Activated CD4-positive, alpha-beta T cell treated with anti-CD3 and anti-CD28 coated beads, Interleukin-2, amount 50 U/mL, for 48 hours (primary cell): ENCODE measurements around the gene COQ2.
"Not testable (repeated sequence)": the region's sequence is repeated elsewhere in the genome, so short reads cannot be mapped to it uniquely, and the experiment has no call there.

Experiments used
- DNase-seq, 2 experiments: peaks; one replicate each; pipeline ENCODE4 v3.0.0-alpha.2; 2020

COQ2 gene

GRCh38 chr4:83241132-83241531 is 43.5 kb downstream of the COQ2 start:
- DNase-seq: no peak

GRCh38 chr4:83240379-83240875 is 44.2 kb downstream of the COQ2 start:
- DNase-seq: no peak

DNA sequence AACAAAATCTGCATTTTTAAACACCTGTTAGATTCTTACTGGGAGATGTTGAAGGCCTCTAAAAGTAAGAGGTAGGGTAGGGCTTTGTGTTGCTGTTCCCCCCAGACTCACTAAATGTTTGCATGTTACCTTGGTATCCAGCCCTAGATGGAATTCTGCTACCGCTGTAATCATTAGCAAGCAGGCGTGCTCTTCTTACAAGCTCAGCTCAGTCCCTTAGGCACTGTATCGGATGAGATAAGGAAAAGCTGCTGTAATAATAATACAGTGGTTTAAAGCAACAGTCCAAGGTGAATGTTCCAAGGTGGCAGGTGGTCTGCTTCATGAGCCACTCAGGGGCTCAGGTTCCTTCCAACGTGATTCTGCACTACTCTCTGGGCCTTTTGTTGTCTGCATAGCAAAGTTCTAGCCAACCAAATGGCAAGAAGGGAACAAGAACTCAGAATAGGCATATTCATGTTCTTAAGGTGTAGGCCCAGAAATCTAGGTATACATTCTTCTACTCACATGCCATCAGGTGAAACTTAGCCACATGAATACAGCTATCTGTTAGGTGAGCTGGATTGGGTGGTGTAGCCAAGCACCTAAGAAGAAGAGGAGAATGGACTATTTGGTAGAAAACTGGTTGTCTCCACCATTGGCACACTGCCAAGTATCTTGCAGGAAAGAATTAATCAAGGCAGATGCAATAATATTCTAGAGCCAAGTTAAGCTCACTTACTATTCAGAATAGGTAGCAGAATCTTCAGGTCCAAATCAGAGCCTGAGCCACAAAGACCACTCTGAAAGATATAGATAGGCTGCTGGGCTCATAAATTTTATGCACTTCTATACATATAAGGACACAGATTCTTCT is 46.0 kb downstream of the COQ2 start:
- DNase-seq: no peak

- no peak for DNase-seq
Observed at GRCh38 chr4:83237591-83237990, 47.0 kb downstream of the COQ2 start.

GRCh38 chr4:83235645-83236133 is 48.9 kb downstream of the COQ2 start:
- DNase-seq: not testable (repeated sequence)

DNA sequence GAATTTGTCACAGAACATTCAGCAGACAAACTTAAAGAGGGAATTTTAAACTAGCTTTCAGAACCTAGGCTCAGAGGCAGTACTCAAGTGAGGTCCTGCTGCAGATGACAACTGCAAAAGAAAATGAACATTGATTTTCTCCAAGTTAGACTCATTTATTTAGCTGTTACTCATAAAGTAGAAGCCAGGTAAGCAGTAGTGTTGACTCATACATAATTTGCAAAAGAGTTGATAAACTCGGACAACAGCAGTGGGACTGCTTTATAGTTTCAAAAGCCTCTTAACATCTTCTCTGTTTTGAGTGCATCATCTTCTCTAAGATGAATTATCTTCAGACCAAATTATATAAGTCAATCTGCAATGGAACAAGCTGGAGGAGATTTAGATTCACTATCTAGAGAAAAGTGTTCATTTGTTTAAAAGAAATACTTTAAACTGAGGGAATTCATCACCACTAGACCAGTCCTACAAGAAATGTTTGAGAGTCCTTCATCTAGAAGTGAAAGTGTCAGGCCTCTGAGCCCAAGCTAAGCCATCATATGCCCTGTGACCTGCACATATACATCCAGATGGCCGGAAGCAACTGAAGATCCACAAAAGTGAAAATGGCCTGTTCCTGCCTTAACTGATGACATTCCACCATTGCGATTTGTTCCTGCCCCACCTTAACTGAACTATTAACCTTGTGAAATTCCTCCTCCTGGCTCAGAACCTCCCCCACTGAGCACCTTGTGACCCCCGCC is 49.5 kb downstream of the COQ2 start:
- no peak for DNase-seq

DNA sequence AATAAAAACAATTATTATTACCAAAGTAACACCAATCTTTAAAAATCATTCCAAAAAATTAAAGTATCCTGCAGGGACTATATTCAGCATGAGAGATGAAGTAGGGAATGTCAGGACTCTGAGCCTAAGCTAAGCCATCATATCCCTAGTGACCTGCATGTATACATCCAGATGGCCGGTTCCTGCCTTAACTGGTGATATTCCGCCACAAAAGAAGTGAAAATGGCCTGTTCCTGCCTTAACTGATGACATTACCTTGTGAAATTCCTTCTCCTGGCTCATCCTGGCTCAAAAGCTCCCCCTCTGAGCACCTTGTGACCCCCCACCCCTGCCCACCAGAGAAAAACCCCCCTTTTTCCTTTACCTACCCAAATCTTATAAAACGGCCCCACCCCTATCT is 50.2 kb downstream of the COQ2 start:
- DNase-seq: not testable (repeated sequence)

DNA sequence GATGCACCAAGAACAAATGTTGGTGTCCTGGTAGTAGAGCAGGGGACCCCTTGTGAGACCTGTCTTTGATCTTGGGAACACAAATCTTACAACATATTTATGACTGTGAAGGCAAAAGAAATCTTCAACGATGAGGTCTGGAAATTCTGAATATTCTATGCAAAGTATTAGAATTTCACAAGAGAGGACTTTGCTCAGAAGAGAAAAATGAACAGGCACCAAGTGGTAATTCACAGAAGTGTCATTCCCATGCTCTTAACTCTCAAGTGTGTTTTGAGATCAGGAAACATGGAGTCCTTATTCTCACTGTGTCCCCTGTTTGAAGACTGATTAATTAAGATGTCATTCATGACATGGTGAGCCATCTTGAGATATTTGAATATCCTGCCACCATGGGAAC is 52.5 kb downstream of the COQ2 start:
- no peak for DNase-seq

GRCh38 chr4:83231620-83232076 is 53.0 kb downstream of the COQ2 start:
- peak in 1 of 2 experiments; percentile 30 for DNase-seq

DNA sequence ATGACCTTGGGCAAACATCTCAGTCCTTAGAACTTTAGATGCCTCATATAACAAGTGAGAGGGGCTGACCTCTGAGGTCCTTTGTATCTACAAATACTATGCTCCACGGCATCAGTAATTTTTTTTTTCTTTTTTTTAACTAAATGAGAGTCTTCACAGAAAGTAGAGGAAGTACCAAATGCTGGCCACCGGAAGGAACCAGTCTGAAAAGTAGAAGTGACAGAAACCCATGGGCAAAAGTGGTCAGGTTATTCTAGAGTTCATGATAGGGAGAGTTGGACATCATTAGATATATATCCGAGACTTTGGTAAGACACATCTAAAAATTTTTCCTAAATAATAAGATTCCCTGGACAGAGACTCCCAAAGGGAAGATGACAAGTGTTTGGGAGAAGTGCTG is 53.7 kb downstream of the COQ2 start:
- DNase-seq: no peak

DNA sequence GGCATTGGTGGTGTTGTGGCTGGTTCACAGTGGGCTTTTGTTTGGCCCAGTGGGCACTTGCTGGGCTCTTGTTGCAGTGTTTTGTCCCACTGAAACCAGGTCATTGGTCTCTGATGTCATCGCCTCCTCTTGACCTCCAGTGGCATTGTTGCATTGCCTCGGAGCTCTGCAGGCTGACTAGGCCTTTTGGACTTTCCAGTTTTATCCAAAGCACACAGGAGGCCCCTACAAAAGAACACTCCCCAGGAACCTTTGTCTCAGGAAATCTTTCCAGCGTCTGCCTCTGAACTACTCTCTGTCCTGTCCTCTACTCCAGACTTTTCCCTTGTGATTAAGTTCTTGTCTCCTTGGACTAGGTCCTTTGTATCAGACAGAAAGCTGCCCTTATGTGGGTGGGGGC is 54.8 kb downstream of the COQ2 start:
- no peak for DNase-seq

DNA sequence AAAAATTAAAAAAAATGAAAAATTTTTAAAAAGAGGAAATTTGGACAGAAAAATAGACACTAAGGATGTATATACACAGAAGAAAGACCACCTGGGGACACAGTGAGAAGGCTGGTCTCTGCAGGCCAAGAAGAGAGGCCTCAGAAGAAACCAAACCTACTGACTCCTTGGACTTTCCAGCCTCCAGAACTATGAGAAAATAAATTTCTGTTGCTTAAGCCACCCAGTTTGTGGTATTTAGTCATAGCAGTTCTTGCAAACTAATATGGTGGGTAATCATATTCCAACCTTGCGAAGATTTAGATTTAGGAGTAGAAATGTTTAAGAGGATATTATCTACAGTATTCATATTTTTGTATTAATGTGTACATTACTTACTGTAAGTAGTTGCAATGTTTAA is 56.4 kb downstream of the COQ2 start:
- DNase-seq: no peak

GRCh38 chr4:83224502-83225197 is 59.9 kb downstream of the COQ2 start:
- DNase-seq: no peak

DNA sequence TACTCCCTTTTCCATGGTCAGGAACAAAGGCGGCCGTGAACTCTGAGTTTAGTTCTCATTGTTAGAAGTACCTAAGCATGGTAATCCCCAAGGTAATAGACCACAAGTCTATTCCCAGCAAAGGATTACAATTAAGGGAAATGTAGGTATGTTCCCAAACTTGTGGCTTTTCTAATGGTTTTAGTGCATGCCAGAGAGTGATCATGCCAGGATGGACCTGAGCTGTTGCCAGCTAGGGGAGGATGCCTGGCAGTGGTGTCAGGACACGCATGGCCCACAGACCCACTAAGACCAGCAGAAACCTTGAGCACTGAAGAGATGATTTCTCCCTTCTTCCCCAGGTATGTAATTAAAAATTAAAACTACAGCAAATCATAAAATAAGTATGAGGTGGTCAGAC is 60.8 kb downstream of the COQ2 start:
- DNase-seq: no peak

DNA sequence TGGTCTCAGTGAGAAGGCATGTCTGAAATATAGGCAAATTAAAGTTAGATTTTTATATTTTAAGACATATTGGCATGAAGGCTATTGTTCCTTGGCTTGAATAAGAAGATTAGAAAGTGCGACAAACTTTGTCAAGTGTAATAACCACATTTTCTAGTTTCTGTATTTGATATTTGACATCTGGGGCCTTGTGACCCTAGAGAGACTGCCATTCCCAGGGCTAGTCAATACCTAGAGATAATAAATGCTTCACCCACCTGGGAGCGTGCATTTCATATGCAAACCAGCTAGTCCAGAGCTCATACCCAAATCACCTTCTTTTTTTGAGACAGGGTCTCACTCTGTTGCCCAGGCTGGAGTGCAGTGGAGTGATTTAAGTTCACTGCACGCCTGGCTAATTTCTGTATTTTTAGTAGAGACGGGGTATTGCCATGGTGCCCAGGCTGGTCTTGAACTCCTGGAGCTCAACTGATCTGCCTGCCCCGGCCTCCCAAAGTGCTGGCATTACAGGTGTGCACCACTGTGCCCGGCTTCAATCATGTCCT is 62.6 kb downstream of the COQ2 start:
- no peak for DNase-seq

GRCh38 chr4:83219344-83220331 is 65.0 kb downstream of the COQ2 start:
- peak; percentile 76 to 83 for DNase-seq

DNA sequence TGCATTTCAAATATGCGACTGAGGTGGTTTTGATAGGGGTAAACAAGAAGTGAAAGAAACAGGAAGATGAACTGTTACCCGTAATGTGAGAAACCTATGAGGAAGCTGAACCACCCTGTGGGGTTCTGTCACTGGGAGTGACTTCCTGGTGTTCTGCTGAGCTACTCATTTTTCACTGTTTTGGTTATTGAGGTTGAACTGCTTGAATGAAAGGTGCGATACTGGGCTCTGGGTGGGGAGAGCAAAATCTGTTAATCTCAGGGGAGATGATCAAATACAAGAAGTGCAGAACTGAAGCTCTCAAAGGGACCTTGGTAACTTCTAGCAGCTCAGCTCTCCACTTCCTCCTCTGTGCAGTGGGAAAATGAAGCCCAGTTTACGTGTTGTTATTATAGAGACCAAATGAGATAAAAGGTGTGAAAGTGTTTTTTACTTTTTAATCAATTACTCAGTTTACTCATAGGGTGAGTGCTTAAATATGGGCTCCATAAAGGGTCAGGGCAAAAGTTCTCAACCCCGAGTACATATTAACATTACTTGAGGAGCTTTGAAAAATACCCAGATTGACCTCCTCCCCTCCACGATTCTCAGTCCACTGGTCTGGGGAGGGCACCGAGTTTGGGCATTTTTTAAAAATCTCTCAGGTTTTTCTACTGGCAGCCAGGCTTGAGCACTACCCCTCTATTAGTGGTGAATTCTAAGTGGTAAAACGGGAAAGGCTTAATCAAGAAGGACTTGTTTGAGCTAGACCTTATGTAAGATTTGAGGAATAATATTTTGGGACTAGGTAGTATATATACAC is 66.7 kb downstream of the COQ2 start:
- DNase-seq: peak; percentile 44 to 54

DNA sequence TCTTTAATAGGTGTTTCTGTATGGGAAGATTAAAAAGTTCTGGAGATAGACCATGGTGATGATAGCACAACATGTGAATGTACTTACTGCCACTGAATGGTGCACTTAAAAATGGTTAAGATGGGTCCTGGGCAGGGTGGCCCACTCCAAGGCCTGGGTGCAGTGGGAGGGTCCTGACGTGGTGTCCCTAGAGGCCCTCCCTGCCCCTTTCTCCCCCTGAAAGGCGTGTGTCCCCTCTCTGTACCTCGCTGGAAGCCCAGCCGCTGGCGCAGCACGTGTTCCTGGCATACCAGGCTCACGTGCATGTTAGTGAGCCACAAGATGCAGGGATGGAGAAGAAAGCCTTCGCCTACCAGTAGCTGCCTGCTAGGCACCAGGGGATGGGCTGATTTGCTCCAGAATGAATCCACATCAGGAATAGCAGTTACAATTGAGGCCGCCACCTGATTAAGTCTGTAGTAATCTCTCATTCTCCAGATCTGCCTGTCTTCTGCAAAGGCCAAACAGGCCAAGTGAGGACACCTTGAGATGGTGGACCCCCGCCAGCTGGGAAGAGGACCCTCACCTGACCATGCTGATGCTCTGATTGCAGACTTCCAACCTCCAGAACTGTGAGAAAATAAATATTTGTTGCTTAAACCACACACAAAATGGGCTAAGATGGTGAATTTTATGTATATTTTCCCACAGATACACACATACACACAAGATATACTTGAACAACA is 67.5 kb downstream of the COQ2 start:
- no peak for DNase-seq

DNA sequence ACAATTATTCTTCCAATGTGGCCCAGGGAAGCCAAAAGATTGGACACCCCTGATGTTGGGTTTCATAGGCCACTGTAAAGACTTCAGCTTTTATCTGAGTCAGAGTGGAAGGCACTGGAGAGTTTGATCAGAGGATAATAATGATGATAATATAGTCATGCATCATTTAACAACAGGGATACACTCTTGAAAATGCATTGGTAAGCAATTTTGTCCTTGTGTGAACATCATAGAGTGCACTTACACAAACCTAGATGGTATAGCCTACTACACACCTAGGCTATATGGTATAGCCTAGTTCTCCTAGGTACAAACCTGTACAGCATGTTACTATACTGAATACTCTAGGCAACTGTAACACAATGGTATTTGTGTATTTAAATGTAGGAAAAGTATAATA is 70.5 kb downstream of the COQ2 start:
- DNase-seq: no peak
